SK-N-SH (cell line): Measurements from ENCODE around the gene EFNA3. TPM values are rescaled to one million over a fixed set of nuclear protein-coding genes. Genes with fewer than 3 reads are reported as not detected.

Experiments
- CTCF ChIA-PET: fragments of 300-600, 350-600 bp; formaldehyde crosslinking; extraction: SDS; loops from one replicate; lab custom pipeline; 2021; lab: Yijun Ruan, JAX
- POLR2A ChIA-PET: fragments of 350-600 bp; sonication (Branson Sonifier 250); formaldehyde crosslinking; extraction: SDS; loops from one replicate; lab custom pipeline; 2020; ENCODE audit warnings: antibody characterized with exemption, inconsistent platforms; lab: Yijun Ruan, JAX
- DNase-seq: peaks from one replicate; pipeline ENCODE4 v3.0.0; 2012
- H2AFZ ChIP-seq: fragments of 200-600 bp; sonication (generic); 2 replicates; pipeline ENCODE4 v1.8.1; 2016; ENCODE audit warnings: antibody characterized with exemption, mild to moderate bottlenecking, low read depth
- H3F3A ChIP-seq: fragments of 200-600 bp; sonication (generic); replicated peaks from 2 replicates; pipeline ENCODE3; 2016; ENCODE audit warnings: antibody characterized with exemption, mild to moderate bottlenecking; ENCODE audit not compliant: insufficient read depth
- H3K27ac ChIP-seq, 2 experiments: fragments of 200-500 bp in 1 of 2; fragments of 200-600 bp in 1 of 2; sonication (Bioruptor generic) in 1 of 2; sonication (generic), shearing (Covaris generic) in 1 of 2; 2 replicates each; pipeline versions ENCODE4 v1.5.1 to v1.6.1; 2014 to 2016; ENCODE audit warnings: low read depth in 2 of 2, inconsistent platforms in 1 of 2, low read length in 1 of 2, mild to moderate bottlenecking in 1 of 2, mixed read lengths in 1 of 2
- H3K27me3 ChIP-seq: fragments of 200-600 bp; sonication (generic), shearing (Covaris generic); 2 replicates; pipeline ENCODE4 v1.6.1; 2016; ENCODE audit warnings: mixed run types; ENCODE audit not compliant: insufficient read depth
- H3K36me3 ChIP-seq, 2 experiments: fragments of 200-500 bp in 1 of 2; fragments of 200-600 bp in 1 of 2; sonication (Bioruptor generic) in 1 of 2; sonication (generic) in 1 of 2; replicated peaks in 1 of 2; 2 replicates each; pipeline versions ENCODE3 to v1.5.1; 2014 to 2016; ENCODE audit warnings: low read length in 1 of 2, mild to moderate bottlenecking in 1 of 2; ENCODE audit not compliant: insufficient read depth in 2 of 2, control insufficient read depth in 1 of 2
- H3K4me1 ChIP-seq, 2 experiments: fragments of 200-500 bp in 1 of 2; fragments of 200-600 bp in 1 of 2; sonication (Bioruptor generic) in 1 of 2; sonication (generic), shearing (Covaris generic) in 1 of 2; 2 replicates each; pipeline versions ENCODE4 v1.5.1 to v1.6.1; 2014 to 2016; ENCODE audit warnings: low read depth in 1 of 2, low read length in 1 of 2, mixed run types in 1 of 2; ENCODE audit not compliant: insufficient read depth in 2 of 2, control insufficient read depth in 1 of 2
- H3K4me2 ChIP-seq: fragments of 200-600 bp; sonication (generic), shearing (Covaris generic); 2 replicates; pipeline ENCODE4 v1.6.1; 2017; ENCODE audit warnings: mixed run types
- H3K4me3 ChIP-seq, 2 experiments: fragments of 200-500 bp in 1 of 2; fragments of 200-600 bp in 1 of 2; sonication (Bioruptor generic) in 1 of 2; sonication (generic), shearing (Covaris generic) in 1 of 2; 2 replicates each; pipeline versions ENCODE4 v1.5.1 to v1.8.1; 2014 to 2016; ENCODE audit warnings: low read depth in 2 of 2, inconsistent platforms in 1 of 2, low read length in 1 of 2, mild to moderate bottlenecking in 1 of 2, mixed read lengths in 1 of 2, moderate library complexity in 1 of 2
- H3K79me2 ChIP-seq: fragments of 200-600 bp; sonication (generic); 2 replicates; pipeline ENCODE4 v1.8.1; 2017; ENCODE audit warnings: mild to moderate bottlenecking; ENCODE audit not compliant: insufficient read depth
- H3K9ac ChIP-seq: fragments of 200-600 bp; sonication (generic); 2 replicates; pipeline ENCODE4 v1.6.1; 2017; ENCODE audit warnings: mixed run types
- H3K9me2 ChIP-seq: fragments of 200-600 bp; sonication (generic); 2 replicates; pipeline ENCODE4 v1.6.1; 2017; ENCODE audit warnings: mixed run types
- H3K9me3 ChIP-seq: fragments of 200-600 bp; sonication (generic); 2 replicates; pipeline ENCODE4 v1.6.1; 2017; ENCODE audit warnings: mixed run types, mild to moderate bottlenecking, moderate library complexity
- H4K20me1 ChIP-seq: fragments of 200-600 bp; sonication (generic); 2 replicates; pipeline ENCODE4 v1.6.1; 2017; ENCODE audit warnings: mild to moderate bottlenecking, mixed run types; ENCODE audit not compliant: insufficient read depth
- EP300 ChIP-seq, 2 experiments: IDR thresholded peaks; 2 replicates each; pipeline versions ENCODE4 v1.4.0 to v1.6.1; 2012; ENCODE audit warnings: borderline replicate concordance in 1 of 2, low read depth in 1 of 2, low read length in 1 of 2
- EZH2phosphoT487 ChIP-seq: fragments of 200-600 bp; sonication (generic); IDR thresholded peaks from 2 replicates; pipeline ENCODE4 v1.6.1; 2017; ENCODE audit warnings: low read depth, mixed run types, mild to moderate bottlenecking, antibody characterized with exemption, moderate library complexity, borderline replicate concordance
- FOXM1 ChIP-seq: IDR thresholded peaks from 2 replicates; pipeline ENCODE4 v1.4.0; 2012; ENCODE audit warnings: low read depth, mild to moderate bottlenecking
- GABPA ChIP-seq: IDR thresholded peaks from 2 replicates; pipeline ENCODE4 v1.4.0; 2012; ENCODE audit warnings: low read depth, mild to moderate bottlenecking
- JUND ChIP-seq: IDR thresholded peaks from 2 replicates; pipeline ENCODE4 v1.4.0; 2012
- MEF2A ChIP-seq: IDR thresholded peaks from 2 replicates; pipeline ENCODE4 v1.4.0; 2012; ENCODE audit warnings: low read depth, borderline replicate concordance
- NFIC ChIP-seq: IDR thresholded peaks from 2 replicates; pipeline ENCODE4 v1.4.0; 2012; ENCODE audit warnings: borderline replicate concordance
- POLR2AphosphoS5 ChIP-seq: IDR thresholded peaks from 2 replicates; pipeline ENCODE4 v1.6.1; 2012; ENCODE audit warnings: low read depth, low read length
- RFX5 ChIP-seq: IDR thresholded peaks from 2 replicates; pipeline ENCODE4 v1.6.1; 2012; ENCODE audit warnings: mild to moderate bottlenecking, improper control_type of control experiment, low read length
- SIN3A ChIP-seq: IDR thresholded peaks from 2 replicates; pipeline ENCODE4 v1.6.1; 2012; ENCODE audit warnings: low read depth, mild to moderate bottlenecking, low read length, moderate library complexity, borderline replicate concordance
- SMC3 ChIP-seq: IDR thresholded peaks from 2 replicates; pipeline ENCODE4 v1.6.1; 2012; ENCODE audit warnings: low read depth, low read length, improper control_type of control experiment
- TAF1 ChIP-seq: IDR thresholded peaks from 2 replicates; pipeline ENCODE4 v1.6.1; 2012; ENCODE audit warnings: low read depth, mild to moderate bottlenecking, low read length, moderate library complexity, borderline replicate concordance
- TEAD4 ChIP-seq: IDR thresholded peaks from 2 replicates; pipeline ENCODE4 v1.4.0; 2012; ENCODE audit warnings: mild to moderate bottlenecking, borderline replicate concordance; ENCODE audit not compliant: insufficient read depth
- WGBS: methylation state at CpG from one replicate; pipeline ENCODE4 v1.1.6; 2017; ENCODE audit warnings: low lambda C conversion rate; 5-methylcytosine and 5-hydroxymethylcytosine counted together
- polyA plus RNA-seq, 3 experiments: library from polyadenylated mRNA; depleted of rRNA; stranded (reverse); fragments of >200 nt; gene quantifications; 2 replicates each; pipeline ENCODE4 v1.2.3, GENCODE V29; 2012
- TF ChIP-seq, protein P1 (sequence below): IDR thresholded peaks from 2 replicates; pipeline ENCODE4 v1.6.1; 2012; ENCODE audit warnings: mild to moderate bottlenecking, low read depth, low read length, moderate library complexity
- TF ChIP-seq, protein P2 (sequence below): IDR thresholded peaks from 2 replicates; pipeline ENCODE4 v1.4.0; 2012; ENCODE audit warnings: low read depth
- TF ChIP-seq, protein P3 (sequence below): fragments of 200-600 bp; sonication (generic); IDR thresholded peaks from 2 replicates; pipeline ENCODE4 v1.6.1; 2017; ENCODE audit warnings: antibody characterized with exemption, mild to moderate bottlenecking, moderate library complexity

Gene EFNA3
- polyA plus RNA-seq, 1 of the 3 experiments (the other 2 are of a cell fraction), result 6.0 TPM

DNA sequence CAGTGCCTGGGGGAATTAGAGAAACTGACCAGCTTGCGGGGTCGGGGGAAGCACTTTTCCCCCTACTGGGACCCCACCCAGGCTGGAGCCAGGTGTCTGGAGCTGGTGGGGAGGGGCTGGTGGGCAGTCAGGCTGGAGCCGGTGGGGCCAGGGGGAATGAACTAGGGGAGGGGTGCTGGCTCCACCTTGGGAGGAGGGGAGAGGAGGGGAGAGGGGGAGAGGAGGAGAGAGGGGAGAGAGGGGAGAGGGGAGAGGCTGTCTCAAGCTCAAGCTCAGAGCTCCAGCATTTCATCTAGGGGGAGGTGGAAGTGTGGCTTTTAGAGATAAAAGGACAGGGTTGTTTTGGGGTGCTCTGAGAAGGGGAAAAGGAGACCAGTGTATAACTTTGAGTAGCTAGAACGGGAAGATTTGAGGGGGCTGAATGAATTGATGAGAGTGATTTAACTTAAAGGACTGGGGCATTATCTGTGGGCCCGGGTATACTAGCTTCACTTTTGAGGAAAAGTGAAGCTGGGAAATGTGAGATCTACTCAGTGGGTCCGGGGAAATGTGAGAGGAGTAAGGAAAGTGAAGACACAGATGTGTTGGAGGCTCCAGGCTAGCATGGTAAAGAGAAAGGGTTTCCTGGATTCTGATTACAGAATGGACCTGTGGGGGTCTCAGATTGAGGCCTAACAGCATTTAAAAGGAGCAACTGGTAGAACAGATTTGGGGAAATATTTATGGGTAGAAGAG is 51.8 kb downstream of the EFNA3 start:
- peak overlapping the region; percentile 14 to 77; a peak in 3 of 4 replicates for H3K27ac ChIP-seq
- no peak overlapping the region for H2AFZ ChIP-seq
- no peak for DNase-seq
- H3K9ac ChIP-seq, result peak overlapping the region; percentile 27; the same call in 1 of the 2 replicates
- peak overlapping the region; percentile 25 to 67; a peak in 3 of 4 replicates for H3K4me3 ChIP-seq
- CTCF ChIA-PET, result interaction anchor here (0.8 to 9.7 kb wide), 11 partner anchors 14 to 570 kb away, joined by 3 to 67 read pairs (median 5); partner anchors contain the start of gene KRTCAP2
- WGBS, result 65% methylated on average over 6 of the region's 6 CpGs
- H3K4me1 ChIP-seq, result peaks cover 19 to 50% of the 10 kb centered on the region in 2 experiments
- peak overlapping the region; percentile 98 for H3K4me2 ChIP-seq
- H3K36me3 ChIP-seq, result peaks cover 5 to 23% of the 10 kb centered on the region in 2 experiments
- POLR2A ChIA-PET, result interaction anchor here (0.6 to 1.0 kb wide), 2 partner anchors 26 to 37 kb away, joined by 3 read pairs; no protein-coding TSS in a partner anchor
- no peaks in the 10 kb centered on the region for H3K27me3 ChIP-seq
- no peaks in the 10 kb centered on the region for H3K9me2 ChIP-seq
- no peaks in the 10 kb centered on the region for H3K79me2 ChIP-seq
- peaks cover 20% of the 10 kb centered on the region for H3F3A ChIP-seq
- no peaks in the 10 kb centered on the region for H3K9me3 ChIP-seq
- TF ChIP-seq SMC3 (no peak), TEAD4 (no peak), GABPA (no peak), FOXM1 (no peak), RFX5 (no peak), EP300 (IDR thresholded peaks at IDR 0.05; ENCODE audit: borderline replicate concordance in 1 of 2, low read depth in 1 of 2, low read length in 1 of 2) (no peak), JUND (no peak), SIN3A (no peak), MEF2A (no peak), NFIC (no peak), EZH2phosphoT487 (no peak), POLR2AphosphoS5 (no peak), TAF1 (no peak)
- TF ChIP-seq, protein P1, sequence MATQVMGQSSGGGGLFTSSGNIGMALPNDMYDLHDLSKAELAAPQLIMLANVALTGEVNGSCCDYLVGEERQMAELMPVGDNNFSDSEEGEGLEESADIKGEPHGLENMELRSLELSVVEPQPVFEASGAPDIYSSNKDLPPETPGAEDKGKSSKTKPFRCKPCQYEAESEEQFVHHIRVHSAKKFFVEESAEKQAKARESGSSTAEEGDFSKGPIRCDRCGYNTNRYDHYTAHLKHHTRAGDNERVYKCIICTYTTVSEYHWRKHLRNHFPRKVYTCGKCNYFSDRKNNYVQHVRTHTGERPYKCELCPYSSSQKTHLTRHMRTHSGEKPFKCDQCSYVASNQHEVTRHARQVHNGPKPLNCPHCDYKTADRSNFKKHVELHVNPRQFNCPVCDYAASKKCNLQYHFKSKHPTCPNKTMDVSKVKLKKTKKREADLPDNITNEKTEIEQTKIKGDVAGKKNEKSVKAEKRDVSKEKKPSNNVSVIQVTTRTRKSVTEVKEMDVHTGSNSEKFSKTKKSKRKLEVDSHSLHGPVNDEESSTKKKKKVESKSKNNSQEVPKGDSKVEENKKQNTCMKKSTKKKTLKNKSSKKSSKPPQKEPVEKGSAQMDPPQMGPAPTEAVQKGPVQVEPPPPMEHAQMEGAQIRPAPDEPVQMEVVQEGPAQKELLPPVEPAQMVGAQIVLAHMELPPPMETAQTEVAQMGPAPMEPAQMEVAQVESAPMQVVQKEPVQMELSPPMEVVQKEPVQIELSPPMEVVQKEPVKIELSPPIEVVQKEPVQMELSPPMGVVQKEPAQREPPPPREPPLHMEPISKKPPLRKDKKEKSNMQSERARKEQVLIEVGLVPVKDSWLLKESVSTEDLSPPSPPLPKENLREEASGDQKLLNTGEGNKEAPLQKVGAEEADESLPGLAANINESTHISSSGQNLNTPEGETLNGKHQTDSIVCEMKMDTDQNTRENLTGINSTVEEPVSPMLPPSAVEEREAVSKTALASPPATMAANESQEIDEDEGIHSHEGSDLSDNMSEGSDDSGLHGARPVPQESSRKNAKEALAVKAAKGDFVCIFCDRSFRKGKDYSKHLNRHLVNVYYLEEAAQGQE, result no peak
- TF ChIP-seq, protein P2, sequence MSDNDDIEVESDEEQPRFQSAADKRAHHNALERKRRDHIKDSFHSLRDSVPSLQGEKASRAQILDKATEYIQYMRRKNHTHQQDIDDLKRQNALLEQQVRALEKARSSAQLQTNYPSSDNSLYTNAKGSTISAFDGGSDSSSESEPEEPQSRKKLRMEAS, result no peak
- TF ChIP-seq, protein P3, sequence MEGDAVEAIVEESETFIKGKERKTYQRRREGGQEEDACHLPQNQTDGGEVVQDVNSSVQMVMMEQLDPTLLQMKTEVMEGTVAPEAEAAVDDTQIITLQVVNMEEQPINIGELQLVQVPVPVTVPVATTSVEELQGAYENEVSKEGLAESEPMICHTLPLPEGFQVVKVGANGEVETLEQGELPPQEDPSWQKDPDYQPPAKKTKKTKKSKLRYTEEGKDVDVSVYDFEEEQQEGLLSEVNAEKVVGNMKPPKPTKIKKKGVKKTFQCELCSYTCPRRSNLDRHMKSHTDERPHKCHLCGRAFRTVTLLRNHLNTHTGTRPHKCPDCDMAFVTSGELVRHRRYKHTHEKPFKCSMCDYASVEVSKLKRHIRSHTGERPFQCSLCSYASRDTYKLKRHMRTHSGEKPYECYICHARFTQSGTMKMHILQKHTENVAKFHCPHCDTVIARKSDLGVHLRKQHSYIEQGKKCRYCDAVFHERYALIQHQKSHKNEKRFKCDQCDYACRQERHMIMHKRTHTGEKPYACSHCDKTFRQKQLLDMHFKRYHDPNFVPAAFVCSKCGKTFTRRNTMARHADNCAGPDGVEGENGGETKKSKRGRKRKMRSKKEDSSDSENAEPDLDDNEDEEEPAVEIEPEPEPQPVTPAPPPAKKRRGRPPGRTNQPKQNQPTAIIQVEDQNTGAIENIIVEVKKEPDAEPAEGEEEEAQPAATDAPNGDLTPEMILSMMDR, result no peak
- H4K20me1 ChIP-seq, result no peaks in the 10 kb centered on the region
